Peyer's patch (tissue), 4 donors: ENCODE measurements around the gene ALG11.

Experiments
- CTCF ChIP-seq, 6 experiments: fragments of 450-650 bp in 4 of 6; fragments of 200-600 bp in 2 of 6; sonication (generic) in 1 of 6; IDR thresholded peaks; one replicate each; pipeline ENCODE4 v1.5.1; 2017 to 2019; ENCODE audit warnings: antibody characterized with exemption in 6 of 6, mild to moderate bottlenecking in 3 of 6, moderate library complexity in 1 of 6
- POLR2A ChIP-seq, 2 donors: fragments of 450-650 bp; IDR thresholded peaks; one replicate each; pipeline ENCODE4 v1.5.1; 2017; ENCODE audit warnings: antibody characterized with exemption in 2 of 2, mild to moderate bottlenecking in 2 of 2, moderate library complexity in 2 of 2

- no peak for TF ChIP-seq CTCF (IDR thresholded peaks at IDR 0.05)
- no peak for TF ChIP-seq POLR2A (IDR thresholded peaks at IDR 0.05)
These were observed 44.4 kb upstream of the ALG11 start for GRCh38 chr13:51967482-51968446.
